Endothelial cell of umbilical vein (primary cell): ENCODE results near the gene RPS24. TPM values are rescaled to one million over a fixed set of nuclear protein-coding genes. Genes with fewer than 3 reads are reported as not detected.

Source experiments
- BruUV-seq: library from RNA; stranded (reverse); fragments of 400-500 nt; replicated peaks from 2 replicates; lab custom pipeline; 2021; lab: Mats Ljungman, UMichigan
- CTCF ChIA-PET: fragments of 300-600, 350-600 bp; sonication (Branson Sonifier 250); formaldehyde crosslinking; loops from one replicate; lab custom pipeline; 2021; ENCODE audit warnings: antibody characterized with exemption, inconsistent platforms; lab: Charles Lee
- POLR2A ChIA-PET: fragments of 300-600, 350-600 bp; sonication (Branson Sonifier 250); formaldehyde crosslinking; loops from one replicate; lab custom pipeline; 2021; ENCODE audit warnings: antibody characterized with exemption, inconsistent platforms; lab: Charles Lee
- DNase-seq: peaks from one replicate; pipeline ENCODE4 v3.0.0-alpha.2; 2011; ENCODE audit warnings: low read depth, low spot score
- FAIRE-seq: peaks from 2 replicates; lab custom pipeline; 2011; peaks lifted over from hg19 to GRCh38; lab: Jason Lieb, UNC
- H2AFZ ChIP-seq: 2 replicates; pipeline ENCODE4 v1.6.0; 2012; ENCODE audit warnings: low read depth, low read length, control low read depth, inconsistent platforms
- H3K27ac ChIP-seq: 2 replicates; pipeline ENCODE4 v1.5.1; 2011; ENCODE audit warnings: low read depth, mild to moderate bottlenecking, control low read depth, low read length, moderate library complexity; ENCODE audit not compliant: insufficient read depth
- H3K27me3 ChIP-seq, 2 experiments: 2 replicates each; pipeline versions ENCODE4 v1.6.0 to v1.6.1; 2011; ENCODE audit warnings: low read length in 2 of 2, mixed read lengths in 1 of 2; ENCODE audit not compliant: control insufficient read depth in 2 of 2, insufficient read depth in 2 of 2
- H3K36me3 ChIP-seq, 2 experiments: 2 replicates in 1 of 2; 3 replicates in 1 of 2; pipeline ENCODE4 v1.5.1; 2011; ENCODE audit warnings: low read length in 2 of 2, mild to moderate bottlenecking in 1 of 2, moderate library complexity in 1 of 2; ENCODE audit not compliant: control insufficient read depth in 2 of 2, insufficient read depth in 2 of 2; ENCODE audit errors: extremely low read depth in 1 of 2
- H3K4me1 ChIP-seq: 3 replicates; pipeline ENCODE4 v1.5.1; 2011; ENCODE audit warnings: mild to moderate bottlenecking, low read length; ENCODE audit not compliant: control insufficient read depth, insufficient read depth; ENCODE audit errors: extremely low read depth
- H3K4me2 ChIP-seq: 2 replicates; pipeline ENCODE4 v1.6.1; 2011; ENCODE audit warnings: low read length, control low read depth, mixed read lengths; ENCODE audit not compliant: insufficient read depth
- H3K4me3 ChIP-seq, 3 experiments: fragments of 200-600 bp in 1 of 3; sonication (generic), shearing (Covaris generic) in 1 of 3; replicated peaks in 1 of 3; 2 replicates each; pipeline ENCODE4 v1.5.1; 2011 to 2016; ENCODE audit warnings: control low read depth in 3 of 3, low read length in 3 of 3, mild to moderate bottlenecking in 2 of 3, inconsistent platforms in 1 of 3, low read depth in 1 of 3, moderate library complexity in 1 of 3; ENCODE audit not compliant: insufficient read depth in 1 of 3
- H3K79me2 ChIP-seq: 2 replicates; pipeline ENCODE4 v1.6.0; 2012; ENCODE audit warnings: low read length, inconsistent platforms; ENCODE audit not compliant: control insufficient read depth, insufficient read depth
- H3K9ac ChIP-seq: replicated peaks from 2 replicates; pipeline ENCODE3; 2011; ENCODE audit warnings: low read length, control low read depth; ENCODE audit not compliant: insufficient read depth; ENCODE audit errors: extremely low read depth
- H3K9me1 ChIP-seq: replicated peaks from 3 replicates; pipeline ENCODE4 v1.6.0; 2011; ENCODE audit warnings: mild to moderate bottlenecking, low read length; ENCODE audit not compliant: control insufficient read depth, insufficient read depth; ENCODE audit errors: extremely low read depth
- H3K9me3 ChIP-seq: replicated peaks from 2 replicates; pipeline ENCODE4 v1.5.1; 2012; ENCODE audit warnings: low read length, inconsistent platforms; ENCODE audit not compliant: control insufficient read depth, insufficient read depth
- H4K20me1 ChIP-seq: replicated peaks from 2 replicates; pipeline ENCODE3; 2011; ENCODE audit warnings: mild to moderate bottlenecking, low read length; ENCODE audit not compliant: control insufficient read depth, insufficient read depth; ENCODE audit errors: extremely low read depth
- CTCF ChIP-seq, 2 donors: IDR thresholded peaks; 1 replicate in 1 of 2; 2 replicates in 1 of 2; pipeline ENCODE4 v1.5.1; 2011; ENCODE audit warnings: low read length in 2 of 2, mild to moderate bottlenecking in 2 of 2, moderate library complexity in 2 of 2, control low read depth in 1 of 2, inconsistent platforms in 1 of 2, low read depth in 1 of 2; ENCODE audit not compliant: insufficient read depth in 1 of 2; ENCODE audit errors: extremely low read depth in 1 of 2
- EZH2 ChIP-seq: IDR thresholded peaks from 2 replicates; pipeline ENCODE4 v1.6.1; 2012; ENCODE audit warnings: borderline replicate concordance, low read depth, mild to moderate bottlenecking, moderate library complexity, low read length, inconsistent platforms; ENCODE audit not compliant: severe bottlenecking
- FOS ChIP-seq: IDR thresholded peaks from 2 replicates; pipeline ENCODE4 v1.6.1; 2011; ENCODE audit warnings: mild to moderate bottlenecking, low read length, moderate library complexity, borderline replicate concordance; ENCODE audit not compliant: insufficient read depth
- GATA2 ChIP-seq: IDR thresholded peaks from 2 replicates; pipeline ENCODE4 v1.7.0; 2011; ENCODE audit warnings: low read depth, mild to moderate bottlenecking, moderate library complexity, mixed read lengths, low read length; ENCODE audit not compliant: insufficient read length, insufficient read depth
- JUN ChIP-seq: IDR thresholded peaks from 2 replicates; pipeline ENCODE4 v1.6.1; 2011; ENCODE audit warnings: borderline replicate concordance, low read depth; ENCODE audit not compliant: insufficient read length, insufficient read depth
- MAX ChIP-seq: IDR thresholded peaks from 2 replicates; pipeline ENCODE4 v1.6.1; 2011; ENCODE audit not compliant: insufficient read depth, insufficient read length
- MYC ChIP-seq: IDR thresholded peaks from one replicate; pipeline ENCODE4 v1.6.1; 2011; ENCODE audit warnings: mild to moderate bottlenecking, low read depth, low read length
- POLR2A ChIP-seq: IDR thresholded peaks from 2 replicates; pipeline ENCODE4 v1.6.1; 2012; ENCODE audit warnings: low read depth, mild to moderate bottlenecking, control low read depth, low read length
- POLR2AphosphoS5 ChIP-seq: IDR thresholded peaks from 2 replicates; pipeline ENCODE4 v1.6.1; 2012; ENCODE audit warnings: low read depth, mild to moderate bottlenecking, control low read depth, low read length, moderate library complexity; ENCODE audit not compliant: insufficient read depth
- dilution Hi-C: fragments of 300-500 bp; cut with MboI; formaldehyde crosslinking; loops from one replicate; pipeline ENCODE4 v1.15.0; 2019; ENCODE audit warnings: low sequenced_read_pairs; ENCODE audit not compliant: extremely low pct_ligation_motif_present
- intact Hi-C: fragments of 100-400 bp; cut with micrococcal nuclease; formaldehyde crosslinking; loops from one replicate; pipeline ENCODE4 v1.10.0; 2022
- polyA plus RNA-seq, 4 experiments: library from polyadenylated mRNA; depleted of rRNA in 3 of 4; stranded (reverse) in 3 of 4; unstranded in 1 of 4; fragments of >200 nt; gene quantifications; 2 replicates each; pipeline versions ENCODE4 v1.2.1 to v1.2.3, GENCODE V29; 2011 to 2012; ENCODE audit warnings: missing spikeins in 1 of 4
- total RNA-seq: library from RNA; stranded (reverse); gene quantifications from 2 replicates; pipeline ENCODE4 v1.2.3, GENCODE V29; 2021

The RPS24 gene
- total and polyA plus RNA-seq, 2 donors (not counting 3 experiments of a cell fraction or from before 2014, with no cell fraction given): 1,446 to 2,326 TPM

- no peak for TF ChIP-seq GATA2
- TF ChIP-seq FOS: no peak
- no peak for TF ChIP-seq MYC
- no peak for TF ChIP-seq EZH2
- TF ChIP-seq JUN: no peak
- TF ChIP-seq POLR2AphosphoS5: no peak
- no peak for TF ChIP-seq MAX
- TF ChIP-seq CTCF (IDR thresholded peaks at IDR 0.05; ENCODE audit: extremely low read depth in 1 of 2, insufficient read depth in 1 of 2, low read depth in 1 of 2, low read length in 2 of 2): no peak
- TF ChIP-seq POLR2A: no peak
- CTCF ChIA-PET: no interaction called here
These were observed 32.6 kb upstream of the RPS24 start for GRCh38 chr10:78000956-78001472.

More at GRCh38 chr10:78000956-78001472, 32.6 kb upstream of the RPS24 start:
- Histone ChIP-seq H4K20me1 (no peaks in the 10 kb centered on the region), H3K36me3 (peaks cover 28% of the 10 kb centered on the region in 2 experiments), H3K4me2 (no peak overlapping the region), H3K79me2 (no peaks in the 10 kb centered on the region), H3K4me1 (no peaks in the 10 kb centered on the region), H3K4me3 (no peak overlapping the region), H3K9ac (no peak overlapping the region), H3K9me1 (no peaks in the 10 kb centered on the region), H3K9me3 (no peaks in the 10 kb centered on the region), H3K27me3 (no peaks in the 10 kb centered on the region), H2AFZ (no peak overlapping the region), H3K27ac (no peak overlapping the region)
- dilution Hi-C loops (no loop called here), intact Hi-C loops (no loop called here)
- DNase-seq (no peak), FAIRE-seq (no peak)
- no TSS peak for BruUV-seq
- POLR2A ChIA-PET: no interaction called here
